ENCODE results near the gene ABHD6. TPM values are rescaled to one million over a fixed set of nuclear protein-coding genes. Genes with fewer than 3 reads are reported as not detected.

ABHD6 gene
- total RNA-seq, 1 donor from 2014 or later: 4.9 TPM

DNA sequence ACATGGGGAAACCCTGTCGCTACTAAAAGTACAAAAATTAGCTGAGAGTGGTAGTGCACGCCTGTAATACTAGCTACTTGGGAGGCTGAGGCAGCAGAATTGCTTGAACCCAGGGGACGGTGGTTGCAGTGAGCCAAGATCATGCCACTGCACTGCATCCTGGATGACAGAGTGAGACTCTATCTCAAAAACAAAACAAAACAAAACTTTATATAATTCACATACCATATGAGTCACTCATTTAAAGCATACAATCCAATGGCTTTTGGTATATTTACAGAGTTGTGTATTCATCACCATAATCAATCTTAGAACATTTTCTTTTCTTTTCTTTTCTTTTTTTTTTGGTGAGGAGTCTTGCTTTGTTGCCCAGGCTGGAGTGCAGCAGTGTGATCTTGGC lies 103.8 kb downstream of the ABHD6 start:
- DNase-seq (ENCODE audit: low spot score in 2 of 2, unreplicated experiment in 2 of 2): no peak
- TF ChIP-seq, protein P1, sequence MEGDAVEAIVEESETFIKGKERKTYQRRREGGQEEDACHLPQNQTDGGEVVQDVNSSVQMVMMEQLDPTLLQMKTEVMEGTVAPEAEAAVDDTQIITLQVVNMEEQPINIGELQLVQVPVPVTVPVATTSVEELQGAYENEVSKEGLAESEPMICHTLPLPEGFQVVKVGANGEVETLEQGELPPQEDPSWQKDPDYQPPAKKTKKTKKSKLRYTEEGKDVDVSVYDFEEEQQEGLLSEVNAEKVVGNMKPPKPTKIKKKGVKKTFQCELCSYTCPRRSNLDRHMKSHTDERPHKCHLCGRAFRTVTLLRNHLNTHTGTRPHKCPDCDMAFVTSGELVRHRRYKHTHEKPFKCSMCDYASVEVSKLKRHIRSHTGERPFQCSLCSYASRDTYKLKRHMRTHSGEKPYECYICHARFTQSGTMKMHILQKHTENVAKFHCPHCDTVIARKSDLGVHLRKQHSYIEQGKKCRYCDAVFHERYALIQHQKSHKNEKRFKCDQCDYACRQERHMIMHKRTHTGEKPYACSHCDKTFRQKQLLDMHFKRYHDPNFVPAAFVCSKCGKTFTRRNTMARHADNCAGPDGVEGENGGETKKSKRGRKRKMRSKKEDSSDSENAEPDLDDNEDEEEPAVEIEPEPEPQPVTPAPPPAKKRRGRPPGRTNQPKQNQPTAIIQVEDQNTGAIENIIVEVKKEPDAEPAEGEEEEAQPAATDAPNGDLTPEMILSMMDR (IDR thresholded peaks at IDR 0.05; ENCODE audit: unreplicated experiment): no peak
- H3K27me3 Mint-ChIP-seq (ENCODE audit: low read depth): no peaks in the 10 kb centered on the region
- H3K36me3 Mint-ChIP-seq: peaks cover 2% of the 10 kb centered on the region
- H3K27ac Mint-ChIP-seq: no peak overlapping the region
- no peaks in the 10 kb centered on the region for H3K4me1 Mint-ChIP-seq
- H3K4me3 Mint-ChIP-seq: no peak overlapping the region
- H3K9me3 Mint-ChIP-seq: no peaks in the 10 kb centered on the region

DNA sequence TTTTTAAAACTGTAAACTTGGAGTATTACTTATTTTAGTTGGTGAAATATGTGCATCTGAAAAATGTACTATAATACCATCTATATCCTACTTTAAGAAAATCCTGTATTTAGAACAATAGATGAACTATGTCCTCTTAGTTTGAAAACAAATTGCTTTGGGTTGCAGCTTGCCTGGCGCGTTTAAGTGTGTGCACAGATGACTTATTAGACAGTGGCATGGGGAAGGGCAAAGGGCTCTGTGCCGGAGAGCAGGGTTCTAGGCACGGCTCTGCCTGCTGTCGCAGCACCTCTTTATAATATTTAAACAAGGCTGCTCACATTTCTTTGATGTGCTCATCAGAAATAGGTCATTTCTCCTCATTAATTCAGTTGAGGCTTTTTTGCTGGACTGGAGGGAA lies 105.1 kb downstream of the ABHD6 start:
- Mint-ChIP-seq H3K9me3 (no peaks in the 10 kb centered on the region), H3K4me1 (no peaks in the 10 kb centered on the region), H3K36me3 (peaks cover 2% of the 10 kb centered on the region), H3K27ac (no peak overlapping the region), H3K4me3 (no peak overlapping the region), H3K27me3 (ENCODE audit: low read depth) (no peaks in the 10 kb centered on the region)
- TF ChIP-seq, protein P1 (IDR thresholded peaks at IDR 0.05; ENCODE audit: unreplicated experiment): no peak
- DNase-seq (ENCODE audit: low spot score in 2 of 2, unreplicated experiment in 2 of 2): no peak

Other genes with a start within 250 kb of the ABHD6 start
- 173 to 190 TPM (median 177 TPM) in 3 replicates for gene FLNB, start 229.4 kb upstream of the ABHD6 start, total RNA-seq
- 0.22 to 0.72 TPM (median 0.53 TPM) in 3 replicates for gene DNASE1L3, start 26.8 kb upstream of the ABHD6 start, total RNA-seq
- gene RPP14, start 68.5 kb downstream of the ABHD6 start, total RNA-seq: 19.0 to 24.2 TPM (median 21.3 TPM) in 3 replicates
- gene HTD2, start 68.7 kb downstream of the ABHD6 start, total RNA-seq: 7.7 to 9.4 TPM (median 8.3 TPM) in 3 replicates
- 15.0 to 15.9 TPM (median 15.4 TPM) in 3 replicates for gene PXK, start 95.1 kb downstream of the ABHD6 start, total RNA-seq
- gene PDHB, start 196.0 kb downstream of the ABHD6 start, total RNA-seq: 63.1 to 69.4 TPM (median 64.4 TPM) in 3 replicates

All from mesothelial cell of epicardium (in vitro differentiated cells).